ENCODE data around the gene NTNG2. TPM values are rescaled to one million over a fixed set of nuclear protein-coding genes. Genes with fewer than 3 reads are reported as not detected.

Gene NTNG2
- total RNA-seq, 1 experiment from 2014 or later: 6.0 TPM

- Histone ChIP-seq H3K27me3 (ENCODE audit: low read length) (no peaks in the 10 kb centered on the region), H3K9me3 (ENCODE audit: low read length) (no peaks in the 10 kb centered on the region), H3K36me3 (ENCODE audit: low read depth, low read length) (no peaks in the 10 kb centered on the region), H3K9me2 (replicated peaks; ENCODE audit: low read length) (no peaks in the 10 kb centered on the region), H3F3A (ENCODE audit: low read length, unreplicated experiment) (no peaks in the 10 kb centered on the region), H2AFZ (ENCODE audit: low read length) (no peak overlapping the region), H3K27ac (ENCODE audit: low read length) (no peak overlapping the region), H3K4me3 (ENCODE audit: low read length) (no peak overlapping the region), H3K4me2 (ENCODE audit: low read length) (no peak overlapping the region), H4K20me1 (ENCODE audit: low read length) (no peaks in the 10 kb centered on the region), H3K79me2 (ENCODE audit: low read length) (no peaks in the 10 kb centered on the region), H3K9ac (ENCODE audit: low read length) (no peak overlapping the region), H3K4me1 (ENCODE audit: insufficient read depth, low read length) (peaks cover 7% of the 10 kb centered on the region)
- ChIA-PET CTCF (no interaction called here), POLR2A (ENCODE audit: unreplicated experiment) (no interaction called here)
- no TSS peak for BruUV-seq (replicated peaks)
- DNase-seq (no peak), ATAC-seq (no peak)
- TF ChIP-seq CTCF (conservative IDR thresholded peaks at IDR 0.05; ENCODE audit: low read depth, low read length) (no peak), EZH2phosphoT487 (IDR thresholded peaks at IDR 0.05; ENCODE audit: borderline replicate concordance, low read length) (no peak), EZH2 (IDR thresholded peaks at IDR 0.05; ENCODE audit: low read length, unreplicated experiment) (no peak)
- intact Hi-C loops (cut with micrococcal nuclease): no loop called here
Observed at GRCh38 chr9:132147331-132147730, 14.5 kb upstream of the NTNG2 start.

- no peaks in the 10 kb centered on the region for H3K9me2 ChIP-seq (replicated peaks; ENCODE audit: low read length)
- ATAC-seq: no peak
- no peak overlapping the region for H3K4me2 ChIP-seq (ENCODE audit: low read length)
- no peaks in the 10 kb centered on the region for H3K79me2 ChIP-seq (ENCODE audit: low read length)
- H3F3A ChIP-seq (ENCODE audit: low read length, unreplicated experiment): no peaks in the 10 kb centered on the region
- CTCF ChIA-PET: no interaction called here
- H3K9ac ChIP-seq (ENCODE audit: low read length): no peak overlapping the region
- BruUV-seq (replicated peaks): no TSS peak
- POLR2A ChIA-PET (ENCODE audit: unreplicated experiment): no interaction called here
- H3K27me3 ChIP-seq (ENCODE audit: low read length): no peaks in the 10 kb centered on the region
- H4K20me1 ChIP-seq (ENCODE audit: low read length): no peaks in the 10 kb centered on the region
- no peak overlapping the region for H3K27ac ChIP-seq (ENCODE audit: low read length)
- H3K36me3 ChIP-seq (ENCODE audit: low read depth, low read length): no peaks in the 10 kb centered on the region
- DNase-seq: no peak
- H3K4me1 ChIP-seq (ENCODE audit: insufficient read depth, low read length): peaks cover 7% of the 10 kb centered on the region
- TF ChIP-seq EZH2 (IDR thresholded peaks at IDR 0.05; ENCODE audit: low read length, unreplicated experiment) (no peak), CTCF (conservative IDR thresholded peaks at IDR 0.05; ENCODE audit: low read depth, low read length) (no peak), EZH2phosphoT487 (IDR thresholded peaks at IDR 0.05; ENCODE audit: borderline replicate concordance, low read length) (no peak)
- H3K4me3 ChIP-seq (ENCODE audit: low read length): no peak overlapping the region
- no peaks in the 10 kb centered on the region for H3K9me3 ChIP-seq (ENCODE audit: low read length)
- intact Hi-C loops (cut with micrococcal nuclease): no loop called here
- no peak overlapping the region for H2AFZ ChIP-seq (ENCODE audit: low read length)
Observed at GRCh38 chr9:132147839-132148238, 14.0 kb upstream of the NTNG2 start.

GRCh38 chr9:132150256-132150655 is 11.6 kb upstream of the NTNG2 start:
- POLR2A ChIA-PET (ENCODE audit: unreplicated experiment): no interaction called here
- BruUV-seq (replicated peaks): no TSS peak
- CTCF ChIA-PET: no interaction called here

More at GRCh38 chr9:132150256-132150655, 11.6 kb upstream of the NTNG2 start:
- Histone ChIP-seq H3K4me3 (ENCODE audit: low read length) (no peak overlapping the region), H3K27ac (ENCODE audit: low read length) (no peak overlapping the region), H3K4me1 (ENCODE audit: insufficient read depth, low read length) (peaks cover under 1% of the 10 kb centered on the region; the same call in 1 of the 2 replicates), H3K27me3 (ENCODE audit: low read length) (no peaks in the 10 kb centered on the region), H3K36me3 (ENCODE audit: low read depth, low read length) (no peaks in the 10 kb centered on the region), H3K79me2 (ENCODE audit: low read length) (no peaks in the 10 kb centered on the region), H3K4me2 (ENCODE audit: low read length) (no peak overlapping the region), H2AFZ (ENCODE audit: low read length) (no peak overlapping the region), H3F3A (ENCODE audit: low read length, unreplicated experiment) (no peaks in the 10 kb centered on the region), H3K9me3 (ENCODE audit: low read length) (no peaks in the 10 kb centered on the region), H4K20me1 (ENCODE audit: low read length) (no peaks in the 10 kb centered on the region), H3K9me2 (replicated peaks; ENCODE audit: low read length) (no peaks in the 10 kb centered on the region), H3K9ac (ENCODE audit: low read length) (no peak overlapping the region)
- ATAC-seq: no peak
- no peak for TF ChIP-seq EZH2 (IDR thresholded peaks at IDR 0.05; ENCODE audit: low read length, unreplicated experiment)
- no peak for TF ChIP-seq CTCF (conservative IDR thresholded peaks at IDR 0.05; ENCODE audit: low read depth, low read length)
- TF ChIP-seq EZH2phosphoT487 (IDR thresholded peaks at IDR 0.05; ENCODE audit: borderline replicate concordance, low read length): no peak
- intact Hi-C loops (cut with micrococcal nuclease): no loop called here
- no peak for DNase-seq
